Measurements from ENCODE around the gene IGF1R.

Gene IGF1R

DNA sequence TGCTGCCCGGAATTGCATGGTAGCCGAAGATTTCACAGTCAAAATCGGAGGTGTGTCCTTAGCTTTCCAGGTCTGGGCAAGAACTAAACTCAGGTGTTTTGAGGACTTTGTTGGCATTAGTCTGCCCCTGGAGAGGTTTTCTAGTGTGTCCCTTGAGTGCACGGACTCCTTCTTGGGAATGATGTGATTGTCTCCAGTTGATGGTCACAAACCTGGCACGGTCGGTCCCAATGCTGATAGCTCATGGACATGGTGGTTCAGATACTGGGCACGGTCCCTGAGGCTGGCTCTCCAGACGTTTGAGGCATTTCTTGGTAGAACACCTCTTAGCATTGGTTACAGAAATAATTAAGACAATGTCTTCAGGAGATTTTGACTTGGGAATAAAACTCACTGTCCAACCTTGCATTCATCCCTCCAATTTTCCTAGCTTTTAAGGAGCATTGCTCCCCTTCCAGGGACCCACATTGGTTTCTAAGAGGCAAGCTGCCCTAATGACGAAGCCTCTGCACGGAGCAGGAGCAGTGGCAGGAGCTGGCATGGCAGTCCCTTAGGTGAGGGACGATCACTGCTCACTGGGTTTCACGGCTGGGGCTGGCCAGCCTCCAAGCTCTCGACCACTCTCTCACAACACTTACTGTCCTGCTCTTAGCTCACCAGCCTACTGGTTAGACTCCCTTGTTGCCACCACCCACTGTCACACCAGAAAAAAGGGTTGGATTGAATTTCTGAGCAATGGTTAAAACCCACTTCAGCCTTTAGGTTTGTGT, 291.2 kb downstream of the IGF1R start:
- no peaks in the 10 kb centered on the region; the same call in 1 of the 2 replicates for H3K36me3 ChIP-seq (ENCODE audit: insufficient read depth)
- no peak for TF ChIP-seq CTCF (conservative IDR thresholded peaks at IDR 0.05; ENCODE audit: low read depth, low read length)
- no peak overlapping the region for H2AFZ ChIP-seq (ENCODE audit: low read depth)
- H3K4me3 ChIP-seq (IDR thresholded peaks at IDR 0.05; ENCODE audit: insufficient read depth, low read depth, low read length), result no peak overlapping the region
- no peak overlapping the region for H3K4me2 ChIP-seq
- no peak overlapping the region for H3K27ac ChIP-seq
- H3K79me2 ChIP-seq (ENCODE audit: insufficient read depth, low read depth), result no peaks in the 10 kb centered on the region
- no peaks in the 10 kb centered on the region for H3K27me3 ChIP-seq (ENCODE audit: insufficient read depth, low read depth)
- H4K20me1 ChIP-seq (ENCODE audit: insufficient read depth), result no peaks in the 10 kb centered on the region
- H3K4me1 ChIP-seq (ENCODE audit: low read depth, poor library complexity, severe bottlenecking), result no peaks in the 10 kb centered on the region
- H3K9ac ChIP-seq, result no peak overlapping the region

GRCh38 chr15:98941595-98942255, 293.4 kb downstream of the IGF1R start:
- Histone ChIP-seq H4K20me1 (ENCODE audit: insufficient read depth) (no peaks in the 10 kb centered on the region), H3K79me2 (ENCODE audit: insufficient read depth, low read depth) (no peaks in the 10 kb centered on the region), H3K4me3 (IDR thresholded peaks at IDR 0.05; ENCODE audit: insufficient read depth, low read depth, low read length) (no peak overlapping the region), H3K27me3 (ENCODE audit: insufficient read depth, low read depth) (no peaks in the 10 kb centered on the region), H3K4me2 (no peak overlapping the region), H3K27ac (no peak overlapping the region), H3K9ac (no peak overlapping the region), H3K4me1 (ENCODE audit: low read depth, poor library complexity, severe bottlenecking) (no peaks in the 10 kb centered on the region), H2AFZ (ENCODE audit: low read depth) (no peak overlapping the region), H3K36me3 (ENCODE audit: insufficient read depth) (no peaks in the 10 kb centered on the region; the same call in 1 of the 2 replicates)
- no peak for TF ChIP-seq CTCF (conservative IDR thresholded peaks at IDR 0.05; ENCODE audit: low read depth, low read length)

GRCh38 chr15:98942431-98942830, 294.1 kb downstream of the IGF1R start:
- H3K9ac ChIP-seq, result no peak overlapping the region
- no peak overlapping the region for H2AFZ ChIP-seq (ENCODE audit: low read depth)
- H3K4me3 ChIP-seq (IDR thresholded peaks at IDR 0.05; ENCODE audit: insufficient read depth, low read depth, low read length), result no peak overlapping the region
- no peaks in the 10 kb centered on the region for H3K4me1 ChIP-seq (ENCODE audit: low read depth, poor library complexity, severe bottlenecking)
- no peaks in the 10 kb centered on the region for H4K20me1 ChIP-seq (ENCODE audit: insufficient read depth)
- TF ChIP-seq CTCF (conservative IDR thresholded peaks at IDR 0.05; ENCODE audit: low read depth, low read length), result no peak
- no peaks in the 10 kb centered on the region for H3K79me2 ChIP-seq (ENCODE audit: insufficient read depth, low read depth)
- no peaks in the 10 kb centered on the region for H3K27me3 ChIP-seq (ENCODE audit: insufficient read depth, low read depth)
- no peaks in the 10 kb centered on the region; the same call in 1 of the 2 replicates for H3K36me3 ChIP-seq (ENCODE audit: insufficient read depth)
- no peak overlapping the region for H3K4me2 ChIP-seq
- H3K27ac ChIP-seq, result no peak overlapping the region

DNA sequence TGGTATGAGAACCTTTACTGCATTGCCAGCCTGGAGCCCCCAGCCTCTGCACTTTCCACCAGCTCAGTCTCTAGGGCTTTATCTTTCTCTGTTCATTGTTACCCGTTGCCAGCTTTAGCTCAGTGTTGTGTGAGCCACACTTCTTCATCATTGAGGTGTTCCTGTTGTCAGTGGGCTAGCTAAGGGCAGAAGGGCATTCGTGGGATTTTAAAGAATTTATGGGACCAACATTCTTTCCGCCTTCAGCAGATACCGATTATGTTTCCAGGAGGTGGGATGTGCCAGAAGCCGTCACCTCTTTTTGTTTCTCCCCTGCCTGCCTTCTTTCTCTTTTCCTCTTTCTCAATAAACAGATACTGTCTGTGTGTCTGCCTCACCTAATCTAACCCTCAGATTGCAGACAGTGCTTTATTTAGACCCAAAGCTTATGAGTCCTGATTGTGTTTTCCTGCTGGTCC, 294.7 kb downstream of the IGF1R start:
- no peak for TF ChIP-seq CTCF (conservative IDR thresholded peaks at IDR 0.05; ENCODE audit: low read depth, low read length)
- Histone ChIP-seq H4K20me1 (ENCODE audit: insufficient read depth) (no peaks in the 10 kb centered on the region), H3K9ac (no peak overlapping the region), H3K79me2 (ENCODE audit: insufficient read depth, low read depth) (no peaks in the 10 kb centered on the region), H2AFZ (ENCODE audit: low read depth) (no peak overlapping the region), H3K4me3 (IDR thresholded peaks at IDR 0.05; ENCODE audit: insufficient read depth, low read depth, low read length) (no peak overlapping the region), H3K27me3 (ENCODE audit: insufficient read depth, low read depth) (no peaks in the 10 kb centered on the region), H3K27ac (no peak overlapping the region), H3K4me2 (no peak overlapping the region), H3K36me3 (ENCODE audit: insufficient read depth) (no peaks in the 10 kb centered on the region; the same call in 1 of the 2 replicates), H3K4me1 (ENCODE audit: low read depth, poor library complexity, severe bottlenecking) (no peaks in the 10 kb centered on the region)

All from KMS-11 (cell line).